ENCODE results near the gene TMEM106C. TPM values are rescaled to one million over a fixed set of nuclear protein-coding genes. Genes with fewer than 3 reads are reported as not detected.

Gene TMEM106C
- total RNA-seq, 4 donors from 2014 or later = 68.6 to 98.8 (median 72.0) TPM

- peaks cover 0 to 57% (median 2%) of the 10 kb centered on the region in 4 donors for H3K27me3 ChIP-seq
- no peak for DNase-seq (ENCODE audit: extremely low spot score)
- no peaks in the 10 kb centered on the region for H3K36me3 ChIP-seq
- intact Hi-C loops (cut with DNase I) = no loop called here
- TF ChIP-seq POLR2AphosphoS5 (IDR thresholded peaks at IDR 0.05) (no peak), POLR2A (IDR thresholded peaks at IDR 0.05; ENCODE audit: low read depth) (no peak)
- no peak overlapping the region for H3K4me3 ChIP-seq
- 76% methylated on average over 4 of the region's 4 CpGs for WGBS
- H3K9me3 ChIP-seq = no peaks in the 10 kb centered on the region
- peaks cover 0 to 3% (median 0%) of the 10 kb centered on the region in 4 donors for H3K4me1 ChIP-seq
- no peak overlapping the region for H3K27ac ChIP-seq (replicated peaks in 1 of 4)
Observed at GRCh38 chr12:48017921-48018617, 54.7 kb downstream of the TMEM106C start.

Other genes with a start within 250 kb of the TMEM106C start
- 1 to 10 TPM in 1 of 4 donors, under 1 TPM in 1, not detected in 2; 0.39 to 2.0 TPM for gene ENDOU, start 238.1 kb upstream of the TMEM106C start, total RNA-seq
- 10 to 100 TPM; 18.3 to 48.2 (median 32.5) TPM for gene RAPGEF3, start 204.7 kb upstream of the TMEM106C start, total RNA-seq
- gene SLC48A1, start 190.4 kb upstream of the TMEM106C start, total RNA-seq = 10 to 100 TPM; 34.5 to 56.0 (median 40.7) TPM
- 100 to 1,000 TPM in 1 of 4 donors, 10 to 100 TPM in 3; 58.3 to 105 (median 82.5) TPM for gene HDAC7, start 143.7 kb upstream of the TMEM106C start, total RNA-seq
- gene VDR, start 58.6 kb upstream of the TMEM106C start, total RNA-seq = 1 to 10 TPM in 3 of 4 donors, under 1 TPM in 1; 0.42 to 2.8 (median 2.1) TPM
- gene COL2A1, start 40.9 kb downstream of the TMEM106C start, total RNA-seq = not detected
- gene SENP1, start 142.5 kb downstream of the TMEM106C start, total RNA-seq = 10 to 100 TPM; 12.9 to 19.2 (median 14.3) TPM
- gene PFKM, start 155.8 kb downstream of the TMEM106C start, total RNA-seq = 10 to 100 TPM; 55.6 to 71.3 (median 63.4) TPM
- gene ASB8, start 193.9 kb downstream of the TMEM106C start, total RNA-seq = 10 to 100 TPM; 32.1 to 40.9 (median 36.2) TPM
- gene CCDC184, start 220.0 kb downstream of the TMEM106C start, total RNA-seq = 1 to 10 TPM in 3 of 4 donors, under 1 TPM in 1; 0.66 to 2.5 (median 1.7) TPM
- not detected for gene OR10AD1, start 239.7 kb downstream of the TMEM106C start, total RNA-seq